Hindlimb muscle (tissue), 1 donor: ENCODE measurements around the gene LIN37. TPM values are rescaled to one million over a fixed set of nuclear protein-coding genes. Genes with fewer than 3 reads are reported as not detected.
"Not testable (repeated sequence)": the region's sequence is repeated elsewhere in the genome, so short reads cannot be mapped to it uniquely, and the experiment has no call there.

Source experiments
- DNase-seq: peaks from one replicate; pipeline ENCODE4 v3.0.0-alpha.2; 2013
- polyA plus RNA-seq: library from polyadenylated mRNA; unstranded; fragments of 120-200 nt; gene quantifications from one replicate; pipeline ENCODE4 v1.2.1, GENCODE V29; 2013; ENCODE audit not compliant: insufficient read length

LIN37 gene
- polyA plus RNA-seq, 1 donor: 8.9 TPM

- DNase-seq: no peak
These were observed 42.8 kb downstream of the LIN37 start for GRCh38 chr19:35790981-35791813.

GRCh38 chr19:35791814-35792279 is 43.5 kb downstream of the LIN37 start:
- DNase-seq: no peak

GRCh38 chr19:35792312-35792711 is 43.9 kb downstream of the LIN37 start:
- DNase-seq: no peak

GRCh38 chr19:35792888-35793287 is 44.5 kb downstream of the LIN37 start:
- no peak for DNase-seq

- no peak for DNase-seq
These were observed 45.2 kb downstream of the LIN37 start for GRCh38 chr19:35793381-35794165.

- DNase-seq: not testable (repeated sequence)
These were observed 47.2 kb downstream of the LIN37 start for GRCh38 chr19:35795564-35795963.

GRCh38 chr19:35796645-35797542 is 48.5 kb downstream of the LIN37 start:
- DNase-seq: no peak

- no peak for DNase-seq
These were observed 49.3 kb downstream of the LIN37 start for GRCh38 chr19:35797663-35798062.

- no peak for DNase-seq
These were observed 53.5 kb downstream of the LIN37 start for GRCh38 chr19:35801828-35802227.

Other genes with a start within 250 kb of the LIN37 start
- gene DMKN, start 234.9 kb upstream of the LIN37 start, polyA plus RNA-seq: 4.2 TPM
- gene SBSN, start 220.3 kb upstream of the LIN37 start, polyA plus RNA-seq: 0.74 TPM
- gene GAPDHS, start 215.1 kb upstream of the LIN37 start, polyA plus RNA-seq: not detected
- 48.9 TPM for gene TMEM147, start 202.9 kb upstream of the LIN37 start, polyA plus RNA-seq
- gene ATP4A, start 184.9 kb upstream of the LIN37 start, polyA plus RNA-seq: not detected
- not detected for gene PMIS2, start 162.4 kb upstream of the LIN37 start, polyA plus RNA-seq
- 13.7 TPM for gene HAUS5, start 135.8 kb upstream of the LIN37 start, polyA plus RNA-seq
- gene RBM42, start 119.5 kb upstream of the LIN37 start, polyA plus RNA-seq: 50.1 TPM
- gene ETV2, start 106.8 kb upstream of the LIN37 start, polyA plus RNA-seq: 3.4 TPM
- gene COX6B1, start 100.3 kb upstream of the LIN37 start, polyA plus RNA-seq: 256 TPM
- 0.32 TPM for gene UPK1A, start 82.1 kb upstream of the LIN37 start, polyA plus RNA-seq
- gene ZBTB32, start 44.0 kb upstream of the LIN37 start, polyA plus RNA-seq: 0.15 TPM
- gene KMT2B, start 30.6 kb upstream of the LIN37 start, polyA plus RNA-seq: 24.6 TPM
- gene IGFLR1, start 6.1 kb upstream of the LIN37 start, polyA plus RNA-seq: 6.2 TPM
- gene U2AF1L4, start 3.2 kb upstream of the LIN37 start, polyA plus RNA-seq: 18.2 TPM
- gene PSENEN, start 2.9 kb upstream of the LIN37 start, polyA plus RNA-seq: 31.7 TPM
- 816 TPM for gene HSPB6, start 8.5 kb downstream of the LIN37 start, polyA plus RNA-seq
- gene PROSER3, start 9.6 kb downstream of the LIN37 start, polyA plus RNA-seq: 16.3 TPM
- 19.9 TPM for gene ARHGAP33, start 27.0 kb downstream of the LIN37 start, polyA plus RNA-seq
- 0.12 TPM for gene PRODH2, start 64.3 kb downstream of the LIN37 start, polyA plus RNA-seq
- 0.71 TPM for gene NPHS1, start 103.9 kb downstream of the LIN37 start, polyA plus RNA-seq
- 0.31 TPM for gene KIRREL2, start 108.3 kb downstream of the LIN37 start, polyA plus RNA-seq
- gene APLP1, start 120.0 kb downstream of the LIN37 start, polyA plus RNA-seq: 6.2 TPM
- gene NFKBID, start 152.0 kb downstream of the LIN37 start, polyA plus RNA-seq: 2.1 TPM
- gene HCST, start 154.0 kb downstream of the LIN37 start, polyA plus RNA-seq: 8.3 TPM
- gene TYROBP, start 159.7 kb downstream of the LIN37 start, polyA plus RNA-seq: 25.8 TPM
- gene LRFN3, start 187.8 kb downstream of the LIN37 start, polyA plus RNA-seq: 8.6 TPM
- gene SDHAF1, start 246.6 kb downstream of the LIN37 start, polyA plus RNA-seq: 15.9 TPM